Endothelial cell of umbilical vein (primary cell): ENCODE results near the gene GAL3ST2.

Experiments used
- EZH2 ChIP-seq: IDR thresholded peaks from 2 replicates; pipeline ENCODE4 v1.6.1; 2012; ENCODE audit warnings: borderline replicate concordance, low read depth, mild to moderate bottlenecking, moderate library complexity, low read length, inconsistent platforms; ENCODE audit not compliant: severe bottlenecking
- TF ChIP-seq, protein P1 (sequence below): IDR thresholded peaks from 2 replicates; pipeline ENCODE4 v1.6.1; 2011; ENCODE audit not compliant: insufficient read depth, insufficient read length
- TF ChIP-seq, protein P2 (sequence below), 2 donors: IDR thresholded peaks; 1 replicate in 1 of 2; 2 replicates in 1 of 2; pipeline ENCODE4 v1.5.1; 2011; ENCODE audit warnings: low read length in 2 of 2, mild to moderate bottlenecking in 2 of 2, moderate library complexity in 2 of 2, control low read depth in 1 of 2, inconsistent platforms in 1 of 2, low read depth in 1 of 2; ENCODE audit not compliant: insufficient read depth in 1 of 2; ENCODE audit errors: extremely low read depth in 1 of 2

DNA sequence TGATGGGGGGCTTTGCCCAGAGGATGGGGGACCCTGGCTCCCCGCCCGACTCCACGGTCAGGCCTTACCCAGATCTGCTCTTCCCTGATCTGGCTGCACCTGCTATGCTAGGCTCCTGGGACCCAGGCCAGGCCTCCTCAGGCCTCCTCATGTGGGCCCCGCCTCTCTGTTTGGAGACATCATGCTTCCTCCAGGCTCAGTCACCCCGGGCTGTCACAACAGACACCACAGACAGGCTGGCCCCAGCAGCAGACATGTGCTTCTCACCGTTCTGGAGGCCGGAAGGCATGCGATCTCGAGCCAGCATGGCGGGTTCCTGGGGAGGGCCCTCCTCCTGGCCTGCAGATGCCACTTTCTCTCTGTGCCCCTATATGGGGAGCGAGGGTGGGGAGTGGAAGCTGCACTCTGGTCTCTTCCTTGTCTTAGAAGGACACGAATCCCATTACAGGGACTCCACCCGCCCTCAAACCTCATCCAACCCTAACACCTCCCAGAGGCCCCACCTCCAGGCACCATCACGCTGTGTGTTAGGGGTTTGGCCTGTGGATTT is 21.5 kb downstream of the GAL3ST2 start:
- TF ChIP-seq, protein P1, sequence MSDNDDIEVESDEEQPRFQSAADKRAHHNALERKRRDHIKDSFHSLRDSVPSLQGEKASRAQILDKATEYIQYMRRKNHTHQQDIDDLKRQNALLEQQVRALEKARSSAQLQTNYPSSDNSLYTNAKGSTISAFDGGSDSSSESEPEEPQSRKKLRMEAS = no peak
- TF ChIP-seq, protein P2, sequence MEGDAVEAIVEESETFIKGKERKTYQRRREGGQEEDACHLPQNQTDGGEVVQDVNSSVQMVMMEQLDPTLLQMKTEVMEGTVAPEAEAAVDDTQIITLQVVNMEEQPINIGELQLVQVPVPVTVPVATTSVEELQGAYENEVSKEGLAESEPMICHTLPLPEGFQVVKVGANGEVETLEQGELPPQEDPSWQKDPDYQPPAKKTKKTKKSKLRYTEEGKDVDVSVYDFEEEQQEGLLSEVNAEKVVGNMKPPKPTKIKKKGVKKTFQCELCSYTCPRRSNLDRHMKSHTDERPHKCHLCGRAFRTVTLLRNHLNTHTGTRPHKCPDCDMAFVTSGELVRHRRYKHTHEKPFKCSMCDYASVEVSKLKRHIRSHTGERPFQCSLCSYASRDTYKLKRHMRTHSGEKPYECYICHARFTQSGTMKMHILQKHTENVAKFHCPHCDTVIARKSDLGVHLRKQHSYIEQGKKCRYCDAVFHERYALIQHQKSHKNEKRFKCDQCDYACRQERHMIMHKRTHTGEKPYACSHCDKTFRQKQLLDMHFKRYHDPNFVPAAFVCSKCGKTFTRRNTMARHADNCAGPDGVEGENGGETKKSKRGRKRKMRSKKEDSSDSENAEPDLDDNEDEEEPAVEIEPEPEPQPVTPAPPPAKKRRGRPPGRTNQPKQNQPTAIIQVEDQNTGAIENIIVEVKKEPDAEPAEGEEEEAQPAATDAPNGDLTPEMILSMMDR (IDR thresholded peaks at IDR 0.05; ENCODE audit: extremely low read depth in 1 of 2, insufficient read depth in 1 of 2, low read depth in 1 of 2, low read length in 2 of 2) = no peak
- no peak for TF ChIP-seq EZH2
